GM12878 (cell line): ENCODE measurements around the gene FGF11. TPM values are rescaled to one million over a fixed set of nuclear protein-coding genes. Genes with fewer than 3 reads are reported as not detected.
A peak's percentile ranks its signal among the peaks of the same experiment; 100 is the strongest.

ENCODE experiments used
- BCL11A ChIP-seq: IDR thresholded peaks from 2 replicates; pipeline ENCODE4 v1.6.1; 2011; ENCODE audit warnings: low read depth, low read length
- BMI1 ChIP-seq: fragments of 450-650 bp; IDR thresholded peaks from 2 replicates; pipeline ENCODE4 v1.6.1; 2016; ENCODE audit warnings: mild to moderate bottlenecking, moderate library complexity, borderline replicate concordance
- CHD1 ChIP-seq: IDR thresholded peaks from 2 replicates; pipeline ENCODE4 v1.6.1; 2012; ENCODE audit warnings: low read depth, low read length, improper control_type of control experiment
- DPF2 ChIP-seq: fragments of 450-650 bp; IDR thresholded peaks from 2 replicates; pipeline ENCODE4 v1.6.1; 2017; ENCODE audit warnings: mild to moderate bottlenecking
- EED ChIP-seq: sonication (generic); IDR thresholded peaks from 2 replicates; pipeline ENCODE4 v1.6.1; 2016; ENCODE audit warnings: antibody characterized with exemption, low read depth
- EP300 ChIP-seq, 2 experiments: fragments of 150-350 bp in 1 of 2; IDR thresholded peaks; 2 replicates each; pipeline ENCODE4 v1.6.1; 2011 to 2012; ENCODE audit warnings: low read depth in 2 of 2, low read length in 2 of 2, borderline replicate concordance in 1 of 2, improper control_type of control experiment in 1 of 2, inconsistent platforms in 1 of 2; ENCODE audit not compliant: control insufficient read depth in 1 of 2
- HCFC1 ChIP-seq: fragments of 150-350 bp; IDR thresholded peaks from 2 replicates; pipeline ENCODE4 v1.6.1; 2014; ENCODE audit warnings: low read length
- JUNB ChIP-seq: IDR thresholded peaks from 2 replicates; pipeline ENCODE4 v1.6.1; 2016; ENCODE audit warnings: antibody characterized with exemption, mild to moderate bottlenecking
- KAT2A ChIP-seq: conservative IDR thresholded peaks from 2 replicates; pipeline ENCODE4 v1.6.1; 2011; ENCODE audit warnings: low read depth, low read length; ENCODE audit not compliant: control insufficient read depth
- KLF5 ChIP-seq: fragments of 450-650 bp; IDR thresholded peaks from 2 replicates; pipeline ENCODE4 v1.6.1; 2014; ENCODE audit warnings: mild to moderate bottlenecking; ENCODE audit not compliant: partially characterized antibody
- MEF2A ChIP-seq: IDR thresholded peaks from 2 replicates; pipeline ENCODE4 v1.6.1; 2011; ENCODE audit warnings: low read depth, mild to moderate bottlenecking, low read length, moderate library complexity; ENCODE audit not compliant: insufficient read depth
- MTA3 ChIP-seq: IDR thresholded peaks from 2 replicates; pipeline ENCODE4 v1.6.1; 2012; ENCODE audit warnings: low read length, inconsistent platforms, borderline replicate concordance
- NBN ChIP-seq: fragments of 450-650 bp; IDR thresholded peaks from 2 replicates; pipeline ENCODE4 v1.6.1; 2016
- NFYB ChIP-seq: IDR thresholded peaks from 2 replicates; pipeline ENCODE4 v1.6.1; 2011; ENCODE audit warnings: low read depth, mild to moderate bottlenecking, low read length, improper control_type of control experiment, moderate library complexity; ENCODE audit not compliant: insufficient read depth
- NR2C1 ChIP-seq: fragments of 450-650 bp; IDR thresholded peaks from 2 replicates; pipeline ENCODE4 v1.6.1; 2017; ENCODE audit warnings: antibody characterized with exemption, mild to moderate bottlenecking, moderate library complexity
- RUNX3 ChIP-seq: IDR thresholded peaks from 2 replicates; pipeline ENCODE4 v1.6.1; 2012; ENCODE audit warnings: low read length, inconsistent platforms
- TBL1XR1 ChIP-seq: IDR thresholded peaks from 2 replicates; pipeline ENCODE4 v1.6.1; 2012; ENCODE audit warnings: low read depth, low read length, improper control_type of control experiment
- WRNIP1 ChIP-seq: IDR thresholded peaks from 2 replicates; pipeline ENCODE4 v1.6.1; 2011; ENCODE audit warnings: low read depth, low read length, improper control_type of control experiment, borderline replicate concordance
- ZBED1 ChIP-seq: IDR thresholded peaks from 2 replicates; pipeline ENCODE4 v1.6.1; 2016; ENCODE audit warnings: borderline replicate concordance
- ZZZ3 ChIP-seq: IDR thresholded peaks from 2 replicates; pipeline ENCODE4 v1.6.1; 2011; ENCODE audit warnings: low read depth; ENCODE audit not compliant: control insufficient read depth, insufficient read length
- polyA plus RNA-seq, 11 experiments: library from polyadenylated mRNA; depleted of rRNA in 4 of 11; unstranded in 6 of 11; stranded (reverse) in 5 of 11; fragments of >200 nt; fragmentation: Nextera tagmentation in 4 of 11; fragmentation: Illumina TruSeq in 1 of 11; extraction: Ambion mirVana in 4 of 11; extraction: Trizol in 1 of 11; gene quantifications; 1 replicate in 1 of 11; 2 replicates in 10 of 11; pipeline versions ENCODE4 v1.2.1 to v1.2.3, GENCODE V29; 2011 to 2016; ENCODE audit warnings: inconsistent platforms in 2 of 11, missing spikeins in 2 of 11, low read depth in 1 of 11
- total RNA-seq, 4 experiments: library from RNA; depleted of rRNA in 3 of 4; stranded (reverse); fragments of >200 nt in 3 of 4; fragmentation: Illumina TruSeq in 1 of 4; extraction: Trizol in 1 of 4; gene quantifications; 2 replicates each; pipeline versions ENCODE4 v1.2.1 to v1.2.3, GENCODE V29; 2013 to 2021
- TF ChIP-seq, protein P1 (sequence below): IDR thresholded peaks from 2 replicates; pipeline ENCODE4 v1.6.1; 2011; ENCODE audit warnings: low read depth, low read length, improper control_type of control experiment, borderline replicate concordance
- TF ChIP-seq, protein P2 (sequence below): IDR thresholded peaks from 2 replicates; pipeline ENCODE4 v1.6.1; 2012; ENCODE audit warnings: low read length, inconsistent platforms
- TF ChIP-seq, protein P3 (sequence below): fragments of 150-350 bp; IDR thresholded peaks from 2 replicates; pipeline ENCODE4 v1.6.1; 2014; ENCODE audit warnings: mild to moderate bottlenecking, low read depth, low read length
- TF ChIP-seq, protein P4 (sequence below): fragments of 450-650 bp; formaldehyde crosslinking; IDR thresholded peaks from 2 replicates; pipeline ENCODE4 v1.4.0; 2020; ENCODE audit warnings: mild to moderate bottlenecking, moderate library complexity

FGF11 gene
- total and polyA plus RNA-seq, 10 of the 15 experiments (the other 5 are each of a cell fraction or from before 2014, with no cell fraction given), result 0.69 to 21.1 (median 2.6) TPM

DNA sequence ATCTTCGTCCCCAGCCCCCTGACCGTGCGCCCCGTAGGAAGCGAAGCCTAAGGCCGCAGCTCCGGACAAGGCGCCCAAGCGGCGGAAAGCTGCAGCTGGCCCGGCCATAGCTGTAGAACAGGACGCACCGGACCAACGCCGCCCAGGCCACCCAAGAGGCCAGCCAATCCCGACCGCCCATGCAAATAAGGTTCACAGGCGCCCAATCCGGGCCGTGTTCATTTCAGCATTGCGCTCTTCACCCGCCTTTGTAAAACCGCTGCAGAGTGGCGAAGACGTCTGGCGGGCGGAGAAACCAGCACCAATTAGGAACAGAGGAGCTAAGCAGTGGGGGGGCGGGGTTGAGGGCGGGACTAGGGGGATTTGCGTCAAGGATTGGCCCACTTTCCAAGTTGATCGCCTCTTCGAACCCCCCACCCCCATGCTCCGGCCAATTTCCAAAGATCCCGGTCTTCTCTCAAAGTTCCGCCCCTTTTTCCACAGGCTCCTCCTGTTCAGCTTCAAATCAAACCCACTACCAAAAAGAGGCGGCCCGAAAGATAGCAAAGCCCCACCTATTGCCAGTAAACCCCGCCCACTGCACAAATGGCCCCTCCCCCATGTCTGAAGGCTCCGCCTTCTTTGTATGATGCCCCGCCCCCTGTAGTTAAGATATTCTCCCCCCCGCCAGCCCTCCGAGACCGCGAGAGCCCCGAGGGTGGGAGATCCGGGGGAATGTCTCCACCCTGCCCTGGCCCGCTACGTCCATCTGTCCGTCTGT, 35.2 kb upstream of the FGF11 start, which contains the start of gene TMEM256 (continued):
- no peak for TF ChIP-seq WRNIP1
- TF ChIP-seq, protein P1, sequence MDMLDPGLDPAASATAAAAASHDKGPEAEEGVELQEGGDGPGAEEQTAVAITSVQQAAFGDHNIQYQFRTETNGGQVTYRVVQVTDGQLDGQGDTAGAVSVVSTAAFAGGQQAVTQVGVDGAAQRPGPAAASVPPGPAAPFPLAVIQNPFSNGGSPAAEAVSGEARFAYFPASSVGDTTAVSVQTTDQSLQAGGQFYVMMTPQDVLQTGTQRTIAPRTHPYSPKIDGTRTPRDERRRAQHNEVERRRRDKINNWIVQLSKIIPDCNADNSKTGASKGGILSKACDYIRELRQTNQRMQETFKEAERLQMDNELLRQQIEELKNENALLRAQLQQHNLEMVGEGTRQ, result no peak
- peak; percentile 54 for TF ChIP-seq HCFC1
- no peak for TF ChIP-seq KAT2A
- peak; percentile 82 for TF ChIP-seq RUNX3
- no peak for TF ChIP-seq MEF2A
- peak; percentile 59 for TF ChIP-seq NR2C1
- TF ChIP-seq, protein P2, sequence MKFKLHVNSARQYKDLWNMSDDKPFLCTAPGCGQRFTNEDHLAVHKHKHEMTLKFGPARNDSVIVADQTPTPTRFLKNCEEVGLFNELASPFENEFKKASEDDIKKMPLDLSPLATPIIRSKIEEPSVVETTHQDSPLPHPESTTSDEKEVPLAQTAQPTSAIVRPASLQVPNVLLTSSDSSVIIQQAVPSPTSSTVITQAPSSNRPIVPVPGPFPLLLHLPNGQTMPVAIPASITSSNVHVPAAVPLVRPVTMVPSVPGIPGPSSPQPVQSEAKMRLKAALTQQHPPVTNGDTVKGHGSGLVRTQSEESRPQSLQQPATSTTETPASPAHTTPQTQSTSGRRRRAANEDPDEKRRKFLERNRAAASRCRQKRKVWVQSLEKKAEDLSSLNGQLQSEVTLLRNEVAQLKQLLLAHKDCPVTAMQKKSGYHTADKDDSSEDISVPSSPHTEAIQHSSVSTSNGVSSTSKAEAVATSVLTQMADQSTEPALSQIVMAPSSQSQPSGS, result no peak
- no peak; the same call in 1 of the 2 replicates for TF ChIP-seq TBL1XR1
- TF ChIP-seq, protein P3, sequence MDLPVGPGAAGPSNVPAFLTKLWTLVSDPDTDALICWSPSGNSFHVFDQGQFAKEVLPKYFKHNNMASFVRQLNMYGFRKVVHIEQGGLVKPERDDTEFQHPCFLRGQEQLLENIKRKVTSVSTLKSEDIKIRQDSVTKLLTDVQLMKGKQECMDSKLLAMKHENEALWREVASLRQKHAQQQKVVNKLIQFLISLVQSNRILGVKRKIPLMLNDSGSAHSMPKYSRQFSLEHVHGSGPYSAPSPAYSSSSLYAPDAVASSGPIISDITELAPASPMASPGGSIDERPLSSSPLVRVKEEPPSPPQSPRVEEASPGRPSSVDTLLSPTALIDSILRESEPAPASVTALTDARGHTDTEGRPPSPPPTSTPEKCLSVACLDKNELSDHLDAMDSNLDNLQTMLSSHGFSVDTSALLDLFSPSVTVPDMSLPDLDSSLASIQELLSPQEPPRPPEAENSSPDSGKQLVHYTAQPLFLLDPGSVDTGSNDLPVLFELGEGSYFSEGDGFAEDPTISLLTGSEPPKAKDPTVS, result no peak
- TF ChIP-seq EED, result no peak
- no peak for TF ChIP-seq MTA3
- no peak for TF ChIP-seq BMI1
- no peak for TF ChIP-seq DPF2
- no peak for TF ChIP-seq ZBED1
- TF ChIP-seq CHD1, result no peak
- no peak for TF ChIP-seq JUNB
- TF ChIP-seq ZZZ3, result no peak
- TF ChIP-seq NBN, result peak; percentile 66; the same call in 1 of the 2 replicates
- TF ChIP-seq, protein P4, sequence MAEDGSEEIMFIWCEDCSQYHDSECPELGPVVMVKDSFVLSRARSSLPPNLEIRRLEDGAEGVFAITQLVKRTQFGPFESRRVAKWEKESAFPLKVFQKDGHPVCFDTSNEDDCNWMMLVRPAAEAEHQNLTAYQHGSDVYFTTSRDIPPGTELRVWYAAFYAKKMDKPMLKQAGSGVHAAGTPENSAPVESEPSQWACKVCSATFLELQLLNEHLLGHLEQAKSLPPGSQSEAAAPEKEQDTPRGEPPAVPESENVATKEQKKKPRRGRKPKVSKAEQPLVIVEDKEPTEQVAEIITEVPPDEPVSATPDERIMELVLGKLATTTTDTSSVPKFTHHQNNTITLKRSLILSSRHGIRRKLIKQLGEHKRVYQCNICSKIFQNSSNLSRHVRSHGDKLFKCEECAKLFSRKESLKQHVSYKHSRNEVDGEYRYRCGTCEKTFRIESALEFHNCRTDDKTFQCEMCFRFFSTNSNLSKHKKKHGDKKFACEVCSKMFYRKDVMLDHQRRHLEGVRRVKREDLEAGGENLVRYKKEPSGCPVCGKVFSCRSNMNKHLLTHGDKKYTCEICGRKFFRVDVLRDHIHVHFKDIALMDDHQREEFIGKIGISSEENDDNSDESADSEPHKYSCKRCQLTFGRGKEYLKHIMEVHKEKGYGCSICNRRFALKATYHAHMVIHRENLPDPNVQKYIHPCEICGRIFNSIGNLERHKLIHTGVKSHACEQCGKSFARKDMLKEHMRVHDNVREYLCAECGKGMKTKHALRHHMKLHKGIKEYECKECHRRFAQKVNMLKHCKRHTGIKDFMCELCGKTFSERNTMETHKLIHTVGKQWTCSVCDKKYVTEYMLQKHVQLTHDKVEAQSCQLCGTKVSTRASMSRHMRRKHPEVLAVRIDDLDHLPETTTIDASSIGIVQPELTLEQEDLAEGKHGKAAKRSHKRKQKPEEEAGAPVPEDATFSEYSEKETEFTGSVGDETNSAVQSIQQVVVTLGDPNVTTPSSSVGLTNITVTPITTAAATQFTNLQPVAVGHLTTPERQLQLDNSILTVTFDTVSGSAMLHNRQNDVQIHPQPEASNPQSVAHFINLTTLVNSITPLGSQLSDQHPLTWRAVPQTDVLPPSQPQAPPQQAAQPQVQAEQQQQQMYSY (CRISPR knock-in tag), result no peak
- TF ChIP-seq BCL11A, result no peak
- peak; percentile 92 for TF ChIP-seq NFYB
- no peak for TF ChIP-seq EP300 (IDR thresholded peaks at IDR 0.05; ENCODE audit: borderline replicate concordance in 1 of 2, control insufficient read depth in 1 of 2, low read depth in 2 of 2, low read length in 2 of 2)
- no peak for TF ChIP-seq KLF5
